Gastrocnemius medialis (tissue), 4 donors: ENCODE results near the gene SCLY. TPM values are rescaled to one million over a fixed set of nuclear protein-coding genes. Genes with fewer than 3 reads are reported as not detected.

Experiments used
- ATAC-seq, 2 donors: fragments of 150-250 bp; one replicate each; pipeline ENCODE4 v1.9.1; 2016
- DNase-seq, 2 donors: peaks; one replicate each; pipeline ENCODE4 v3.0.0-alpha.2; 2019
- H3K27ac ChIP-seq, 4 donors: fragments of 200-600 bp; sonication (generic); 1 replicate in 1 of 4; 2 replicates in 3 of 4; pipeline ENCODE4 v1.5.1; 2016 to 2018; ENCODE audit warnings: mild to moderate bottlenecking in 2 of 4, moderate library complexity in 1 of 4
- H3K27me3 ChIP-seq, 3 donors: fragments of 200-600 bp; sonication (generic) in 2 of 3; 1 replicate in 1 of 3; 2 replicates in 2 of 3; pipeline versions ENCODE4 v1.5.1 to v1.6.0; 2016 to 2019; ENCODE audit warnings: mild to moderate bottlenecking in 1 of 3, moderate library complexity in 1 of 3
- H3K36me3 ChIP-seq, 2 donors: fragments of 200-600 bp; sonication (generic) in 1 of 2; one replicate each; pipeline ENCODE4 v1.5.1; 2017 to 2018
- H3K4me1 ChIP-seq, 2 donors: fragments of 200-600 bp; sonication (generic) in 1 of 2; one replicate each; pipeline ENCODE4 v1.5.1; 2016 to 2017; ENCODE audit warnings: mild to moderate bottlenecking in 2 of 2
- H3K4me3 ChIP-seq, 4 donors: fragments of 200-600 bp; sonication (generic) in 3 of 4; 1 replicate in 1 of 4; 2 replicates in 3 of 4; pipeline ENCODE4 v1.5.1; 2016 to 2019; ENCODE audit warnings: mild to moderate bottlenecking in 2 of 4
- H3K9me3 ChIP-seq, 3 donors: fragments of 200-600 bp; sonication (generic) in 2 of 3; 1 replicate in 1 of 3; 2 replicates in 2 of 3; pipeline ENCODE4 v1.5.1; 2016 to 2019
- CTCF ChIP-seq, 5 experiments: fragments of 450-650 bp in 3 of 5; fragments of 200-600 bp in 2 of 5; sonication (generic) in 2 of 5; IDR thresholded peaks in 4 of 5; conservative IDR thresholded peaks in 1 of 5; 1 replicate in 4 of 5; 2 replicates in 1 of 5; pipeline ENCODE4 v1.5.1; 2016 to 2019; ENCODE audit warnings: antibody characterized with exemption in 5 of 5, mild to moderate bottlenecking in 3 of 5, moderate library complexity in 3 of 5
- POLR2A ChIP-seq, 2 donors: fragments of 450-650 bp; IDR thresholded peaks; one replicate each; pipeline ENCODE4 v1.6.1; 2017; ENCODE audit warnings: antibody characterized with exemption in 2 of 2, mild to moderate bottlenecking in 2 of 2, moderate library complexity in 2 of 2
- in situ Hi-C, 4 donors: fragments of 200-750 bp; cut with MboI; loops; one replicate each; pipeline versions ENCODE4 v1.15.0 to v1.8.0; 2017; ENCODE audit warnings: low sequenced_read_pairs in 4 of 4
- intact Hi-C: fragments of 100-400 bp; cut with DNase I; formaldehyde crosslinking; loops from one replicate; pipeline ENCODE4 v1.15.1; 2023; ENCODE audit warnings: low total_unique reads
- total RNA-seq, 4 donors: library from RNA; depleted of rRNA; stranded (reverse); fragments of >200 nt; gene quantifications; one replicate each; pipeline versions ENCODE4 v1.1.0 to v1.2.3, GENCODE V29; 2016

Gene SCLY
- total RNA-seq, 4 donors from 2014 or later, result 3.3 to 9.7 (median 5.6) TPM

- Histone ChIP-seq H3K4me1 (no peaks in the 10 kb centered on the region), H3K9me3 (no peaks in the 10 kb centered on the region), H3K36me3 (peaks cover 0 to 66% of the 10 kb centered on the region in 2 donors), H3K27ac (no peak overlapping the region), H3K4me3 (no peak overlapping the region), H3K27me3 (no peaks in the 10 kb centered on the region)
- no peak for DNase-seq
- no peak for ATAC-seq
- TF ChIP-seq POLR2A (IDR thresholded peaks at IDR 0.05) (no peak), CTCF (IDR thresholded peaks at IDR 0.05 in 4 of 5, conservative IDR thresholded peaks at IDR 0.05 in 1 of 5) (no peak)
- in situ Hi-C loops, result no loop called here
- intact Hi-C loops, result no loop called here
Observed at GRCh38 chr2:238038203-238038602, 22.6 kb upstream of the SCLY start.

- Histone ChIP-seq H3K36me3 (peaks cover 0 to 75% of the 10 kb centered on the region in 2 donors), H3K9me3 (no peaks in the 10 kb centered on the region), H3K4me1 (no peaks in the 10 kb centered on the region), H3K27ac (no peak overlapping the region), H3K4me3 (no peak overlapping the region), H3K27me3 (no peaks in the 10 kb centered on the region)
- in situ Hi-C loops, result no loop called here
- DNase-seq (no peak), ATAC-seq (no peak)
- intact Hi-C loops, result no loop called here
- TF ChIP-seq POLR2A (IDR thresholded peaks at IDR 0.05) (no peak), CTCF (IDR thresholded peaks at IDR 0.05 in 4 of 5, conservative IDR thresholded peaks at IDR 0.05 in 1 of 5) (no peak)
Observed at GRCh38 chr2:238039151-238039550, 21.6 kb upstream of the SCLY start.

GRCh38 chr2:238039985-238040384, 20.8 kb upstream of the SCLY start:
- no peak for ATAC-seq
- no peaks in the 10 kb centered on the region for H3K27me3 ChIP-seq
- H3K4me3 ChIP-seq, result no peak overlapping the region
- no peaks in the 10 kb centered on the region for H3K4me1 ChIP-seq
- in situ Hi-C loops, result no loop called here
- intact Hi-C loops, result no loop called here
- peaks cover 0 to 74% of the 10 kb centered on the region in 2 donors for H3K36me3 ChIP-seq
- TF ChIP-seq POLR2A (IDR thresholded peaks at IDR 0.05), result no peak
- TF ChIP-seq CTCF (IDR thresholded peaks at IDR 0.05 in 4 of 5, conservative IDR thresholded peaks at IDR 0.05 in 1 of 5), result no peak
- no peak overlapping the region for H3K27ac ChIP-seq
- no peaks in the 10 kb centered on the region for H3K9me3 ChIP-seq
- no peak for DNase-seq

GRCh38 chr2:238040918-238041317, 19.9 kb upstream of the SCLY start:
- H3K4me1 ChIP-seq, result no peaks in the 10 kb centered on the region
- ATAC-seq (no peak), DNase-seq (no peak)
- H3K9me3 ChIP-seq, result no peaks in the 10 kb centered on the region
- intact Hi-C loops, result no loop called here
- in situ Hi-C loops, result no loop called here
- no peak overlapping the region for H3K27ac ChIP-seq
- no peaks in the 10 kb centered on the region for H3K27me3 ChIP-seq
- H3K4me3 ChIP-seq, result no peak overlapping the region
- no peak for TF ChIP-seq POLR2A (IDR thresholded peaks at IDR 0.05)
- TF ChIP-seq CTCF (IDR thresholded peaks at IDR 0.05 in 4 of 5, conservative IDR thresholded peaks at IDR 0.05 in 1 of 5), result no peak
- H3K36me3 ChIP-seq, result peaks cover 0 to 71% of the 10 kb centered on the region in 2 donors

GRCh38 chr2:238042090-238042489, 18.7 kb upstream of the SCLY start:
- H3K36me3 ChIP-seq, result peaks cover 0 to 66% of the 10 kb centered on the region in 2 donors
- H3K27ac ChIP-seq, result no peak overlapping the region
- no peak for DNase-seq
- intact Hi-C loops (no loop called here), in situ Hi-C loops (no loop called here)
- H3K27me3 ChIP-seq, result no peaks in the 10 kb centered on the region
- no peak overlapping the region for H3K4me3 ChIP-seq
- TF ChIP-seq CTCF (IDR thresholded peaks at IDR 0.05 in 4 of 5, conservative IDR thresholded peaks at IDR 0.05 in 1 of 5), result no peak
- no peak for TF ChIP-seq POLR2A (IDR thresholded peaks at IDR 0.05)
- no peak for ATAC-seq
- no peaks in the 10 kb centered on the region for H3K4me1 ChIP-seq
- no peaks in the 10 kb centered on the region for H3K9me3 ChIP-seq
